Right lobe of liver (tissue), 4 donors: ENCODE measurements around the gene BCL10.

Source experiments
- CTCF ChIP-seq, 4 donors: fragments of 200-600 bp in 3 of 4; fragments of 450-650 bp in 1 of 4; IDR thresholded peaks; one replicate each; pipeline versions ENCODE4 v1.5.1 to v1.8.0; 2016 to 2022; ENCODE audit warnings: antibody characterized with exemption in 4 of 4, mild to moderate bottlenecking in 2 of 4
- POLR2A ChIP-seq: fragments of 450-650 bp; IDR thresholded peaks from one replicate; pipeline ENCODE4 v1.6.1; 2017; ENCODE audit warnings: antibody characterized with exemption, mild to moderate bottlenecking
- donor health status: DM: no; HTN: no; CAD: no.
- donor health status: DM: no; HTN: no; CAD: no.
- donor health status: DM: no; HTN: yes; CAD: no.

GRCh38 chr1:85289207-85289847 lies 12.9 kb upstream of the BCL10 start:
- TF ChIP-seq CTCF (IDR thresholded peaks at IDR 0.05): no peak
- no peak for TF ChIP-seq POLR2A
